Measurements from ENCODE around the gene EXOSC2. TPM values are rescaled to one million over a fixed set of nuclear protein-coding genes. Genes with fewer than 3 reads are reported as not detected.

Gene EXOSC2, protein sequence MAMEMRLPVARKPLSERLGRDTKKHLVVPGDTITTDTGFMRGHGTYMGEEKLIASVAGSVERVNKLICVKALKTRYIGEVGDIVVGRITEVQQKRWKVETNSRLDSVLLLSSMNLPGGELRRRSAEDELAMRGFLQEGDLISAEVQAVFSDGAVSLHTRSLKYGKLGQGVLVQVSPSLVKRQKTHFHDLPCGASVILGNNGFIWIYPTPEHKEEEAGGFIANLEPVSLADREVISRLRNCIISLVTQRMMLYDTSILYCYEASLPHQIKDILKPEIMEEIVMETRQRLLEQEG
- total RNA-seq = 10 to 100 TPM; 13.6 to 34.2 TPM

DNA sequence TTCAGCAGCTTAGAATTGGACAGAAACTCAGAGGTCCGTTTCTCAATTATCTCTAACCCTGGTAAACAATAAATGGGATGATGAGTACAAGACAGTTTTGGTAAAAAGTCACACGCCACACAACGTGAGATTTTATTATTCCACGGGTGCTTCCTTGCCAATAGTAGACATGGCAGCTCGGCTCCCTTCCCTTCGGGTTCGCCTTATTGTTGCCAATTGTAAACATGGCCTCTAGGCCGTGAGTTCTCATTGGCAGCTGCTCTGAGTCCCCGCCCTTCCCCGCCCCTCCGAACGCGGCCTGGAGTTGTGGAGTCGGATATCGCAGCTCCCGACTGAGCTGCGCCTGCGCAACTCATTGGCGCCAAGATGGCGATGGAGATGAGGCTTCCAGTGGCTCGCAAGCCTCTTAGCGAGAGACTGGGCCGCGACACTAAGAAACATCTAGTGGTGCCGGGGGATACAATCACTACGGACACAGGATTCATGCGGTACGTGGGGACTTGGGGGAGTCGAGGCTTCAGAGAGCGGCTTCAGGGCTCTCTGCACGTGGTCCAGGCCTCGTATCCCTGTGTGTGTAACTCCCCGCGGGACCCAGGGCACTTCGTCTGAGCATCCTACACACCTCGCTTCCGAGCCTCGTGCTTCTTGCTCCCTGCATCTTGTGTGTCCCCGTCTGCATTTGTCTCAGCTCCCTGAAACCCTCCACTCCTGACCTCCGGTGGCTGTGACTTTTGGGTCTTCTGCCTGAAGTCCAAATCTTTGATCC lies at the start of gene EXOSC2:
Gene EXOSC2 (plus strand): TSS at position 355 of the 766 bp plus-strand sequence. CDS start 12 bp downstream, at position 367.
- DNase-seq = peak; percentile 99
- H3K36me3 ChIP-seq = no peaks in the 10 kb centered on the region
- H3K9me3 ChIP-seq = no peaks in the 10 kb centered on the region
- no peaks in the 10 kb centered on the region for H3K27me3 ChIP-seq
- H3K9ac ChIP-seq (ENCODE audit: low read depth in 2 of 2, low read length in 2 of 2) = peak within 1 kb of the TSS; percentile 67 to 82
- H3K4me3 ChIP-seq = peak within 1 kb of the TSS; percentile 79
- H3K4me1 ChIP-seq = peaks cover 6% of the 10 kb centered on the region
- intact Hi-C loops (cut with DNase I) = no loop called here
- TF ChIP-seq, protein P1, sequence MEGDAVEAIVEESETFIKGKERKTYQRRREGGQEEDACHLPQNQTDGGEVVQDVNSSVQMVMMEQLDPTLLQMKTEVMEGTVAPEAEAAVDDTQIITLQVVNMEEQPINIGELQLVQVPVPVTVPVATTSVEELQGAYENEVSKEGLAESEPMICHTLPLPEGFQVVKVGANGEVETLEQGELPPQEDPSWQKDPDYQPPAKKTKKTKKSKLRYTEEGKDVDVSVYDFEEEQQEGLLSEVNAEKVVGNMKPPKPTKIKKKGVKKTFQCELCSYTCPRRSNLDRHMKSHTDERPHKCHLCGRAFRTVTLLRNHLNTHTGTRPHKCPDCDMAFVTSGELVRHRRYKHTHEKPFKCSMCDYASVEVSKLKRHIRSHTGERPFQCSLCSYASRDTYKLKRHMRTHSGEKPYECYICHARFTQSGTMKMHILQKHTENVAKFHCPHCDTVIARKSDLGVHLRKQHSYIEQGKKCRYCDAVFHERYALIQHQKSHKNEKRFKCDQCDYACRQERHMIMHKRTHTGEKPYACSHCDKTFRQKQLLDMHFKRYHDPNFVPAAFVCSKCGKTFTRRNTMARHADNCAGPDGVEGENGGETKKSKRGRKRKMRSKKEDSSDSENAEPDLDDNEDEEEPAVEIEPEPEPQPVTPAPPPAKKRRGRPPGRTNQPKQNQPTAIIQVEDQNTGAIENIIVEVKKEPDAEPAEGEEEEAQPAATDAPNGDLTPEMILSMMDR (IDR thresholded peaks at IDR 0.05) = no peak
- H3K27ac ChIP-seq = no peak within 1 kb of the TSS

DNA sequence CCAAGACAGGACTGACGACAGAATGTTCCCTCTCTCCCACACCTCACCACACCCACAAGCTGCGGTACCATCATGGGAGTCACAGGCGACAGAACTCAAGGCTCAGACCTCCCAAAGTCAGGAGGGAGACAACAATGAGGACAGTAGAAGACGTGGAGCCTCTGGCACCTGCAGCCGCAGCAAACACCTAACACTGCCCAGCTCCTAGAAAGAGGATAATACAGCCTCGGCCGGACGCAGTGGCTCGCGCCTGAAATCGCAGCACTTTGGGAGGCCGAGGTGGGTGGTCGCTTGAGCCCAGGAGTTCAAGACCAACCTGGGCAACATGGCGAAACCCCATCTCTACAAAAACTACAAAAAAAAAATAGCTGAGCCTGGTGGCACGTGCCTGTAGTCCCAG lies 42.4 kb upstream of the EXOSC2 start:
- Histone ChIP-seq H3K4me1 (no peaks in the 10 kb centered on the region), H3K27me3 (no peaks in the 10 kb centered on the region), H3K4me3 (no peak overlapping the region), H3K36me3 (no peaks in the 10 kb centered on the region), H3K9me3 (no peaks in the 10 kb centered on the region), H3K27ac (no peak overlapping the region), H3K9ac (ENCODE audit: low read depth in 2 of 2, low read length in 2 of 2) (no peak overlapping the region)
- intact Hi-C loops (cut with DNase I) = no loop called here
- TF ChIP-seq, protein P1 (IDR thresholded peaks at IDR 0.05) = no peak
- no peak for DNase-seq

DNA sequence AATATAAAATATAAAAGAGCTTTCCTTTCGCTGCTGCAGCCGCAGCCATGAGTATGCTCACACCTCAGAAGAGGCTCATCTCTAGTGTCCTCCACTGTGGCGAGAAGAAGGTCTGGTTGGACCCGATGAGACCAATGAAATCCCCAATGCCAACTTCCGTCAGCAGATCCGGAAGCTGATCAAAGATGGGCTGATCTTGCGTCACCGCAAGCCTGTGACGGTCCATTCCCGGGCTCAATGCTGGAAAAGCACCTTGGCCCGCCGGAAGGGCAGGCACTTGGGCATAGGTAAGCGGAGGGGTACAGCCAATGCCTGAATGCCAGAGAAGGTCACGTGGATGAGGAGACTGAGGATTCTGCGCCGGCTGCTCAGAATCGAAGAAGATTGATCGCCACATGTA lies 41.8 kb upstream of the EXOSC2 start:
- Histone ChIP-seq H3K27me3 (no peaks in the 10 kb centered on the region), H3K27ac (no peak overlapping the region)
- intact Hi-C loops (cut with DNase I) = no loop called here

DNA sequence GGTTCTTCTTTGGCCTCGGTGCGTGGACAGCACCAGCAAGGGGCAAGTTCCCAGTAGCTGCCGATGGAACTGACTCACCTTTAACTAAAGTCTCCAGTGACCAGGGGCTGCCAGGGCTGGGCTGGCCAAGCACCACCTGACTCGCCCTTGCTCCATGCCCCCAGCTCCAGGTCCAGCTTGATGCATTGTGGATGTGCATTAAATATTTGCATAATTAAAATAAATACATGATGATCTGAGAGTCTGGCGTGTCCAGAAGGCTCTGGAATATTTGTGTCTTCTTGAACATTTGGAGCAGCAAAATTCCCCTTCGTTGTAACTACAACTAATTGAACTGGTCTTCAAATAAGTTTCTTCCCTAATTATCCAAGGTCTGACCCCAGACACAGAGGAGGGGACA lies 38.7 kb upstream of the EXOSC2 start:
- intact Hi-C loops (cut with DNase I) = no loop called here
- TF ChIP-seq, protein P1 (IDR thresholded peaks at IDR 0.05) = no peak
- Histone ChIP-seq H3K36me3 (no peaks in the 10 kb centered on the region), H3K9me3 (no peaks in the 10 kb centered on the region), H3K9ac (ENCODE audit: low read depth in 2 of 2, low read length in 2 of 2) (no peak overlapping the region), H3K4me3 (no peak overlapping the region), H3K27me3 (peaks cover 27% of the 10 kb centered on the region), H3K27ac (no peak overlapping the region), H3K4me1 (no peaks in the 10 kb centered on the region)
- no peak for DNase-seq

More for the DNA sequence above, 41.8 kb upstream of the EXOSC2 start:
- no peak overlapping the region for H3K9ac ChIP-seq (ENCODE audit: low read depth in 2 of 2, low read length in 2 of 2)
- no peak overlapping the region for H3K4me3 ChIP-seq
- DNase-seq = no peak
- no peaks in the 10 kb centered on the region for H3K9me3 ChIP-seq
- H3K36me3 ChIP-seq = no peaks in the 10 kb centered on the region
- H3K4me1 ChIP-seq = no peaks in the 10 kb centered on the region
- TF ChIP-seq, protein P1 (IDR thresholded peaks at IDR 0.05) = no peak

DNA sequence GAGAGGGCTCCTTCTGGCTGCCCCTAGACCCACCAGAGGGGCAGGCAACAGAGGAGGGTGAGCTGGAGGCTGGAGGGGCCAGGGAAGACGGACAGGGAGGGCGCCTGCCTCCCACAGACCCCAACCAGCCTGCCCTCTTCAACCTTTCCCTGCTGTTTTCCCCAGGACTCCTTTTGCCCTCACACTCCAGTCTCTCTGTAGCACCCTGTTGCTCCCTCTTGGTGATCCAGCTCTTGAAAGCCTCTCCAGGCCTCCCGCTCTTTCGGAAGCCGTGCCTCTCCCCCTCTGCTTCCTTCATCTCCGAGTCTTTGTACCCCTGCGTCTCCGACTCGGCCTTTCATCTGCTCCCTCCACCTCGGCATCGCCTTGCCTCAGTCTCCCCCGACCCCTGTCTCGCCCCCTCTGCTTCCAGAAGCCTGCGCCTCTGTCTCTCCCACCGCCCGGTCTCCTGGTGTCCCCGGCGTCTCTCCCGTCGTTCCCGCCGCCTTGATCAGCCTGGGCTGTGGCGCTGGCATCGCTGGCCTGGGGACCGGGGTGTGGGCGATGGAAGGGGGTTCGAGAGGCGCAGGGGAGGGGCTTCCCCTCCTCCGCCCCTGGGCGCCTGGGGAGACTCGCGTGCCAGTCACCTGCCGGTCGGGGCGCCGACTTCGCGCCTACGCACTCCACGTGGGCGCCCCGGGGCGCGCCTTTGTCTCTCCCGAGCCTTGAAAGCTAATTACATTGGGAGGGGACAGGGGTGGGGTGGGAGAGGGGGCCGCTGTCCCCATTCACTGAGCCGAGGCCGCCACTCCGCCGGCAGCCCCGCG lies 34.5 kb upstream of the EXOSC2 start:
- Histone ChIP-seq H3K9me3 (no peaks in the 10 kb centered on the region), H3K36me3 (no peaks in the 10 kb centered on the region), H3K9ac (ENCODE audit: low read depth in 2 of 2, low read length in 2 of 2) (no peak overlapping the region), H3K4me3 (no peak overlapping the region), H3K4me1 (peaks cover 3% of the 10 kb centered on the region), H3K27me3 (peaks cover 69% of the 10 kb centered on the region), H3K27ac (no peak overlapping the region)
- intact Hi-C loops (cut with DNase I) = no loop called here
- no peak for DNase-seq
- TF ChIP-seq, protein P1 (IDR thresholded peaks at IDR 0.05) = no peak

Measured in colonic mucosa (tissue), 4 donors.